Chondrocyte (in vitro differentiated cells): ENCODE data around the gene FOXD1. TPM values are rescaled to one million over a fixed set of nuclear protein-coding genes. Genes with fewer than 3 reads are reported as not detected.

ENCODE experiments used
- DNase-seq: peaks from one replicate; pipeline ENCODE4 v3.0.0; 2021; ENCODE audit warnings: mixed read lengths, low spot score
- H3K27ac Mint-ChIP-seq: one replicate; pipeline ENCODE4 v1.8.0; 2021; ENCODE audit warnings: mild to moderate bottlenecking, moderate library complexity, mixed read lengths; ENCODE audit not compliant: unreplicated experiment
- H3K27me3 Mint-ChIP-seq: 2 replicates; pipeline ENCODE4 v1.8.0; 2021; ENCODE audit warnings: low read depth, mixed read lengths
- H3K36me3 Mint-ChIP-seq: 2 replicates; pipeline ENCODE4 v1.8.0; 2021; ENCODE audit warnings: low read depth, mixed read lengths
- H3K4me1 Mint-ChIP-seq: 2 replicates; pipeline ENCODE4 v1.8.0; 2021; ENCODE audit warnings: low read depth, mild to moderate bottlenecking, mixed read lengths
- H3K4me3 Mint-ChIP-seq: one replicate; pipeline ENCODE4 v1.8.0; 2021; ENCODE audit warnings: mild to moderate bottlenecking, moderate library complexity, mixed read lengths; ENCODE audit not compliant: unreplicated experiment
- H3K9me3 Mint-ChIP-seq: 2 replicates; pipeline ENCODE4 v1.8.0; 2021; ENCODE audit warnings: low read depth, mixed read lengths
- long read RNA-seq: library from polyadenylated mRNA; stranded (forward); transcript quantifications from one replicate; pipeline ENCODE4 v2.0.0, GENCODE V29; 2021
- total RNA-seq: library from RNA; stranded (reverse); gene quantifications from 3 replicates; pipeline ENCODE4 v1.2.1, GENCODE V29; 2021
- TF ChIP-seq, protein P1 (sequence below): fragments of 200-600 bp; sonication (generic); IDR thresholded peaks from 2 replicates; pipeline ENCODE4 v1.5.0; 2021; ENCODE audit warnings: antibody characterized with exemption, mild to moderate bottlenecking, moderate library complexity

Gene FOXD1
- total RNA-seq = 28.1 to 78.9 TPM (median 28.6 TPM) in 3 replicates
- long read RNA-seq, transcript FOXD1-202 (1 exons, 2,272 nt) = major isoform, 35 of 36 reads
- long read RNA-seq, partial matches to known transcripts = 0 of 36 reads
- long read RNA-seq, other reads (novel, unspliced or antisense) = 0 of 36 reads

DNA sequence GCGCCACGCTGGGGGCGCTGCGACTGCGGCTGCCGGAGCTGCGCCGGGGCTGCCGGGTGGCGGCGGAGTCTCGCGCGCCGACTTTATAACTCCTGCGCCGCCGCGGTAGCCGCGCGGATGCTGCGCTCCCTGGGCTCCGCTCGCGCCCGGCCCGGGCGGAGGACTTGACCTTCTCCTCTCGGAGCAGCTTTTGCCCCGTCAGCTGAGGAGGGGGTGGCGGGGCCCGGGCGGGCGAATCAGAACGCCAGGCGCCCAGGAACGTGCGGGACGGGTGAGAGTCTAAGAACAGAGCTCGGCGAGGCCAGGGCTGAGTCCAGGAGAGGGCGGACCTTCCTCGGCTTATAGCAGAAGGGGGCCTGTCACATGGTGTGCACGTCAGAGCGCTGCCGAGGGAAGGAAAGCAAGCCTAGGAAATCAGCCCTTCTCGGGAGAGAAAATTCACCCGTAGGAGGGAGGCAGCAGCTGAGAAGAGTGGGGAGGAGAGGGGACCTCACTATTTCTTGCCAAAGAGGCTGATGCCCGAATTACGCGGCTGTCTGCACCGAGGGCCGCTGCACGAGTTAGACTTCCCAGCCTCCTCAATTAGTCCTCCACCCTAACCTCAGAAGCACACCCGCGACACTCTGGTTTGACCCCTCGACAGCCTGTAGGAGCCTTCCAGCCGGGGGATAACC, at the start of gene FOXD1:
FOXD1 (minus strand) TSS at position 315 of the 674 bp plus-strand sequence. CDS start 415 bp downstream, outside the sequence.
- Mint-ChIP-seq H3K36me3 (peaks cover 10% of the 10 kb centered on the region), H3K4me3 (peak within 1 kb of the TSS; percentile 86), H3K4me1 (peaks cover 40% of the 10 kb centered on the region), H3K27me3 (peaks cover 16% of the 10 kb centered on the region), H3K9me3 (no peaks in the 10 kb centered on the region), H3K27ac (peak within 1 kb of the TSS; percentile 92)
- TF ChIP-seq, protein P1, sequence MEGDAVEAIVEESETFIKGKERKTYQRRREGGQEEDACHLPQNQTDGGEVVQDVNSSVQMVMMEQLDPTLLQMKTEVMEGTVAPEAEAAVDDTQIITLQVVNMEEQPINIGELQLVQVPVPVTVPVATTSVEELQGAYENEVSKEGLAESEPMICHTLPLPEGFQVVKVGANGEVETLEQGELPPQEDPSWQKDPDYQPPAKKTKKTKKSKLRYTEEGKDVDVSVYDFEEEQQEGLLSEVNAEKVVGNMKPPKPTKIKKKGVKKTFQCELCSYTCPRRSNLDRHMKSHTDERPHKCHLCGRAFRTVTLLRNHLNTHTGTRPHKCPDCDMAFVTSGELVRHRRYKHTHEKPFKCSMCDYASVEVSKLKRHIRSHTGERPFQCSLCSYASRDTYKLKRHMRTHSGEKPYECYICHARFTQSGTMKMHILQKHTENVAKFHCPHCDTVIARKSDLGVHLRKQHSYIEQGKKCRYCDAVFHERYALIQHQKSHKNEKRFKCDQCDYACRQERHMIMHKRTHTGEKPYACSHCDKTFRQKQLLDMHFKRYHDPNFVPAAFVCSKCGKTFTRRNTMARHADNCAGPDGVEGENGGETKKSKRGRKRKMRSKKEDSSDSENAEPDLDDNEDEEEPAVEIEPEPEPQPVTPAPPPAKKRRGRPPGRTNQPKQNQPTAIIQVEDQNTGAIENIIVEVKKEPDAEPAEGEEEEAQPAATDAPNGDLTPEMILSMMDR = peak; percentile 52
- DNase-seq = peak; percentile 98

GRCh38 chr5:73497497-73498056, 49.0 kb upstream of the FOXD1 start:
- DNase-seq = no peak
- no peaks in the 10 kb centered on the region for H3K9me3 Mint-ChIP-seq
- H3K36me3 Mint-ChIP-seq = peaks cover 10% of the 10 kb centered on the region
- no peaks in the 10 kb centered on the region for H3K27me3 Mint-ChIP-seq
- peak overlapping the region; percentile 93 for H3K4me3 Mint-ChIP-seq
- TF ChIP-seq, protein P1 = no peak
- peak overlapping the region; percentile 99 for H3K27ac Mint-ChIP-seq
- peaks cover 55% of the 10 kb centered on the region for H3K4me1 Mint-ChIP-seq

GRCh38 chr5:73496984-73497457, 48.4 kb upstream of the FOXD1 start:
- H3K4me1 Mint-ChIP-seq = peaks cover 52% of the 10 kb centered on the region
- no peaks in the 10 kb centered on the region for H3K9me3 Mint-ChIP-seq
- peaks cover 5% of the 10 kb centered on the region for H3K36me3 Mint-ChIP-seq
- TF ChIP-seq, protein P1 = peak; percentile 81
- peak overlapping the region; percentile 93 for H3K4me3 Mint-ChIP-seq
- no peak for DNase-seq
- H3K27ac Mint-ChIP-seq = no peak overlapping the region
- no peaks in the 10 kb centered on the region for H3K27me3 Mint-ChIP-seq

DNA sequence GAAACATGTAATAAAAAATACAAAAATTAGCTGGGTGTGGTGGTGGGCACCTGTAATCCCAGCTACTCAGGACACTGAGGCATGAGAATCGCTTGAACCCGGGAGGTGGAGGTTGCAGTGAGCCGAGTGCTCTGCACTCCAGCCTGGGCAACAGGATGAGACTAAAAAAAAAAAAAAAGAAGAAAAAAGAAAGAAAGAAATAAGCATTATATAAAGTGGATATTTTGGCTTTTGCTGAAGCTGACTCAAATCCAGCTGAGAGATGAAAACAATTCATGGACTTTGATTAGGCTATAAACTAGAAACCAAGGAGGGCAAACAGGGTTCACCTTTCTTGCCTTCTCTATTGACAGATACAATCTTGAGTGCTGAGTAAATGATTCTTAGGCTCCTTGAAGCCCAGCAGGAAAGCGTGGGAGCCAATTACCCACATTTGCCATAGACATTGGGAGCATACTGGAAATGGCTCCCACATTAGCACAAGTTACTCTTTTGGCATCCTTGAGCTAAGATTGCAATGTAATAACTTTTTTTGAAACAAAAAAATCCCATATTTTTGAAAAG, 47.3 kb upstream of the FOXD1 start:
- TF ChIP-seq, protein P1 = no peak
- Mint-ChIP-seq H3K4me3 (no peak overlapping the region), H3K27ac (no peak overlapping the region), H3K27me3 (no peaks in the 10 kb centered on the region), H3K4me1 (peaks cover 45% of the 10 kb centered on the region), H3K36me3 (no peaks in the 10 kb centered on the region), H3K9me3 (no peaks in the 10 kb centered on the region)
- no peak for DNase-seq

DNA sequence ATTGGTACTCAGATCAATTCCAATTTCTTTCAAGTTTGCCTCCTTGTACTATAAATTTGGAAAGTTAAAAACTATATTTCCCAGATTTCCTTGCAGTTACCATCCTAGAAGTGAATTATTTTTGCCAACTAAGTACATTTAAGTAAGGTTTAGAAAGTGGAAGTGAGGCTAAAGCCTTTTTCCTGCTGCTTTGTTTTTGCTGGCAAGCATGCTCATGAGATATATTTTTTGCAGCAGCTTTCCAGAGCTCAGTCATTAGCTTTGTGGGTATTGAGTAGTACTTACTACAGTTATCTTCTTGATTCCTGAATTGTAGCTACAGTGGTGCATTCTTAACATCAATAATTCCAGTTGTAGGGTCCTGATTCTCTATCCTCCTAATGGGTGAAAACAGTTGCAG, 46.1 kb upstream of the FOXD1 start:
- Mint-ChIP-seq H3K4me1 (peaks cover 34% of the 10 kb centered on the region), H3K36me3 (no peaks in the 10 kb centered on the region), H3K4me3 (no peak overlapping the region), H3K9me3 (no peaks in the 10 kb centered on the region), H3K27me3 (no peaks in the 10 kb centered on the region), H3K27ac (no peak overlapping the region)
- no peak for DNase-seq
- TF ChIP-seq, protein P1 = no peak
